Mucosa of descending colon (tissue), 3 donors: ENCODE measurements around the gene NIPAL1. TPM values are rescaled to one million over a fixed set of nuclear protein-coding genes. Genes with fewer than 3 reads are reported as not detected.

Experiments used
- ATAC-seq: fragments of 200-7000 bp; cut with Tn5 transposase; one replicate; pipeline ENCODE4 v1.9.1; 2020; ENCODE audit warnings: mild to moderate bottlenecking, moderate library complexity
- DNase-seq, 3 donors: peaks; one replicate each; pipeline ENCODE4 v3.0.0-alpha.2; 2020
- H3K36me3 ChIP-seq: fragments of 200-600 bp; one replicate; pipeline ENCODE4 v1.8.0; 2021; ENCODE audit warnings: low read depth, mild to moderate bottlenecking
- H3K4me1 ChIP-seq: fragments of 200-600 bp; one replicate; pipeline ENCODE4 v1.8.0; 2021; ENCODE audit warnings: low read depth, mild to moderate bottlenecking
- H3K4me3 ChIP-seq: fragments of 200-600 bp; one replicate; pipeline ENCODE4 v1.8.0; 2021; ENCODE audit warnings: mild to moderate bottlenecking
- H3K9me3 ChIP-seq: fragments of 200-600 bp; one replicate; pipeline ENCODE4 v1.8.0; 2021; ENCODE audit warnings: mild to moderate bottlenecking
- CTCF ChIP-seq: fragments of 200-600 bp; IDR thresholded peaks from one replicate; pipeline ENCODE4 v1.8.0; 2022; ENCODE audit warnings: antibody characterized with exemption, mild to moderate bottlenecking
- intact Hi-C, 2 donors: fragments of 100-400 bp; cut with DNase I in 1 of 2; cut with micrococcal nuclease in 1 of 2; formaldehyde crosslinking; loops; one replicate each; pipeline versions ENCODE4 v1.11.0 to v1.11.1; 2022; cut with DNase I, micrococcal nuclease
- total RNA-seq, 3 donors: library from RNA; stranded (reverse); fragmentation: NEBNext Ultra II Directional in 2 of 3; extraction: Animal tissue kit (Norgen Biotek cat#: 25700) in 2 of 3; gene quantifications; one replicate each; pipeline versions ENCODE4 v1.2.1 to v1.2.4, GENCODE V29; 2021 to 2023
- donor health status: DM: no; HTN: no; CAD: no; lungs with moderate emphysema.
- donor health status: DM: no; HTN: no; CAD: no.
- donor health status: DM: no; HTN: yes; CAD: no.

The NIPAL1 gene
- total RNA-seq, 3 donors from 2014 or later, result 24.1 to 67.7 (median 51.0) TPM

GRCh38 chr4:48073567-48074103, 57.1 kb downstream of the NIPAL1 start:
- H3K4me3 ChIP-seq, result no peak overlapping the region
- intact Hi-C loops, result no loop called here
- no peak for ATAC-seq
- H3K36me3 ChIP-seq, result no peaks in the 10 kb centered on the region
- H3K9me3 ChIP-seq, result no peaks in the 10 kb centered on the region
- DNase-seq, result no peak
- no peaks in the 10 kb centered on the region for H3K4me1 ChIP-seq
- TF ChIP-seq CTCF, result no peak

GRCh38 chr4:48074657-48075056, 58.1 kb downstream of the NIPAL1 start:
- H3K4me1 ChIP-seq, result no peaks in the 10 kb centered on the region
- TF ChIP-seq CTCF, result no peak
- H3K9me3 ChIP-seq, result no peaks in the 10 kb centered on the region
- DNase-seq (no peak), ATAC-seq (no peak)
- no peaks in the 10 kb centered on the region for H3K36me3 ChIP-seq
- H3K4me3 ChIP-seq, result no peak overlapping the region
- intact Hi-C loops, result no loop called here

- no peak for TF ChIP-seq CTCF
- ATAC-seq (no peak), DNase-seq (no peak)
- Histone ChIP-seq H3K36me3 (no peaks in the 10 kb centered on the region), H3K9me3 (no peaks in the 10 kb centered on the region), H3K4me3 (no peak overlapping the region), H3K4me1 (no peaks in the 10 kb centered on the region)
- intact Hi-C loops, result no loop called here
Measured at GRCh38 chr4:48078425-48078824, 61.9 kb downstream of the NIPAL1 start.

- ATAC-seq (no peak), DNase-seq (no peak)
- no peak for TF ChIP-seq CTCF
- Histone ChIP-seq H3K36me3 (no peaks in the 10 kb centered on the region), H3K9me3 (no peaks in the 10 kb centered on the region), H3K4me3 (no peak overlapping the region), H3K4me1 (no peaks in the 10 kb centered on the region)
- intact Hi-C loops, result no loop called here
Measured at GRCh38 chr4:48078862-48079655, 62.5 kb downstream of the NIPAL1 start.

- intact Hi-C loops, result loop anchor here (10.0 kb wide), 1 partner anchor 75 kb away; no protein-coding TSS in a partner anchor
- TF ChIP-seq CTCF, result no peak
- H3K36me3 ChIP-seq, result no peaks in the 10 kb centered on the region
- no peaks in the 10 kb centered on the region for H3K9me3 ChIP-seq
- DNase-seq, result no peak
- H3K4me1 ChIP-seq, result no peaks in the 10 kb centered on the region
- H3K4me3 ChIP-seq, result no peak overlapping the region
- ATAC-seq, result peak; percentile 45
Measured at GRCh38 chr4:48079972-48080391, 63.4 kb downstream of the NIPAL1 start.
